Liver (tissue), 9 donors: ENCODE measurements around the gene TMEM218. TPM values are rescaled to one million over a fixed set of nuclear protein-coding genes. Genes with fewer than 3 reads are reported as not detected.
"Not testable (repeated sequence)": the region's sequence is repeated elsewhere in the genome, so short reads cannot be mapped to it uniquely, and the experiment has no call there.

ENCODE experiments used
- DNase-seq: peaks from one replicate; pipeline ENCODE4 v3.0.0-alpha.2; 2017; ENCODE audit warnings: low spot score
- H3K27ac ChIP-seq, 2 donors: one replicate each; pipeline ENCODE4 v1.7.0; 2013; ENCODE audit warnings: inconsistent platforms in 2 of 2, low read length in 2 of 2, control low read depth in 1 of 2, low read depth in 1 of 2, mild to moderate bottlenecking in 1 of 2
- H3K27me3 ChIP-seq, 4 donors: one replicate each; pipeline versions ENCODE4 v1.6.1 to v1.7.0; 2013; ENCODE audit warnings: low read length in 3 of 4, inconsistent platforms in 1 of 4, mild to moderate bottlenecking in 1 of 4, moderate library complexity in 1 of 4; ENCODE audit not compliant: control insufficient read depth in 4 of 4, insufficient read depth in 4 of 4
- H3K36me3 ChIP-seq, 4 donors: one replicate each; pipeline versions ENCODE4 v1.6.1 to v1.7.0; 2013; ENCODE audit warnings: low read length in 3 of 4, mild to moderate bottlenecking in 3 of 4, low read depth in 1 of 4, moderate library complexity in 1 of 4; ENCODE audit not compliant: control insufficient read depth in 4 of 4, insufficient read depth in 3 of 4
- H3K4me1 ChIP-seq, 4 donors: one replicate each; pipeline versions ENCODE4 v1.6.1 to v1.7.0; 2013; ENCODE audit warnings: low read length in 3 of 4, mild to moderate bottlenecking in 3 of 4, moderate library complexity in 1 of 4; ENCODE audit not compliant: control insufficient read depth in 4 of 4, insufficient read depth in 4 of 4
- H3K4me3 ChIP-seq, 3 donors: one replicate each; pipeline versions ENCODE4 v1.6.1 to v1.7.0; 2013; ENCODE audit warnings: low read length in 3 of 3, control low read depth in 1 of 3, low read depth in 1 of 3, mild to moderate bottlenecking in 1 of 3
- H3K9ac ChIP-seq, 2 donors: one replicate each; pipeline ENCODE4 v1.7.0; 2013; ENCODE audit warnings: low read length in 2 of 2, mild to moderate bottlenecking in 2 of 2, moderate library complexity in 2 of 2, control low read depth in 1 of 2, low read depth in 1 of 2
- H3K9me3 ChIP-seq, 4 donors: one replicate each; pipeline versions ENCODE4 v1.6.1 to v1.7.0; 2013; ENCODE audit warnings: low read length in 3 of 4; ENCODE audit not compliant: control insufficient read depth in 4 of 4
- EGR1 ChIP-seq, 2 donors: IDR thresholded peaks; 2 replicates each; pipeline ENCODE4 v1.6.1; 2016 to 2018; ENCODE audit warnings: antibody characterized with exemption in 2 of 2, low read depth in 2 of 2
- FOXA1 ChIP-seq: IDR thresholded peaks from 2 replicates; pipeline ENCODE4 v1.6.1; 2016; ENCODE audit warnings: antibody characterized with exemption
- FOXA2 ChIP-seq: IDR thresholded peaks from 2 replicates; pipeline ENCODE4 v1.6.1; 2016; ENCODE audit warnings: antibody characterized with exemption
- HNF4A ChIP-seq, 2 donors: conservative IDR thresholded peaks; 2 replicates each; pipeline ENCODE4 v1.6.1; 2016; ENCODE audit warnings: antibody characterized with exemption in 2 of 2, mild to moderate bottlenecking in 2 of 2
- NR2F2 ChIP-seq: IDR thresholded peaks from 2 replicates; pipeline ENCODE4 v1.6.1; 2016; ENCODE audit warnings: antibody characterized with exemption
- RAD21 ChIP-seq, 2 donors: IDR thresholded peaks; 2 replicates each; pipeline ENCODE4 v1.6.1; 2016; ENCODE audit warnings: antibody characterized with exemption in 2 of 2, mild to moderate bottlenecking in 2 of 2
- RXRA ChIP-seq, 2 donors: IDR thresholded peaks; 2 replicates each; pipeline ENCODE4 v1.6.1; 2017 to 2018; ENCODE audit warnings: antibody characterized with exemption in 2 of 2, mild to moderate bottlenecking in 1 of 2
- SP1 ChIP-seq: IDR thresholded peaks from 2 replicates; pipeline ENCODE4 v1.6.1; 2018; ENCODE audit warnings: antibody characterized with exemption, mild to moderate bottlenecking
- TAF1 ChIP-seq: conservative IDR thresholded peaks from 2 replicates; pipeline ENCODE4 v1.6.1; 2016; ENCODE audit warnings: antibody characterized with exemption, mild to moderate bottlenecking
- YY1 ChIP-seq: IDR thresholded peaks from 2 replicates; pipeline ENCODE4 v1.6.1; 2016; ENCODE audit warnings: antibody characterized with exemption, mild to moderate bottlenecking
- WGBS: extraction: QIAGEN DNeasy Blood & Tissue Kit; methylation state at CpG from one replicate; pipeline ENCODE4 v1.1.7; 2013; 5-methylcytosine and 5-hydroxymethylcytosine counted together
- polyA plus RNA-seq, 2 donors: library from polyadenylated mRNA; stranded (reverse) in 1 of 2; unstranded in 1 of 2; fragments of 200-250 nt in 1 of 2; fragments of >200 nt in 1 of 2; fragmentation: Nextera tagmentation in 1 of 2; extraction: Ambion mirVana in 1 of 2; gene quantifications; one replicate each; pipeline versions ENCODE4 v1.2.1 to v1.2.3, GENCODE V29; 2013 to 2015
- total RNA-seq, 2 donors: library from RNA; depleted of rRNA; stranded (reverse); fragments of >200 nt; gene quantifications; one replicate each; pipeline ENCODE4 v1.2.3, GENCODE V29; 2014
- TF ChIP-seq, protein P1 (sequence below): IDR thresholded peaks from 2 replicates; pipeline ENCODE4 v1.6.1; 2016; ENCODE audit warnings: antibody characterized with exemption
- TF ChIP-seq, protein P2 (sequence below): IDR thresholded peaks from 2 replicates; pipeline ENCODE4 v1.6.1; 2016; ENCODE audit warnings: antibody characterized with exemption
- TF ChIP-seq, protein P3 (sequence below): IDR thresholded peaks from 2 replicates; pipeline ENCODE4 v1.6.1; 2016; ENCODE audit warnings: antibody characterized with exemption, mild to moderate bottlenecking
- donor health status: healthy.
- donor health status: healthy.
- donor health status: healthy.
- donor health status: healthy.
- donor health status: healthy.

Gene TMEM218
- total and polyA plus RNA-seq, 4 donors = 11.1 to 16.4 (median 14.1) TPM

DNA sequence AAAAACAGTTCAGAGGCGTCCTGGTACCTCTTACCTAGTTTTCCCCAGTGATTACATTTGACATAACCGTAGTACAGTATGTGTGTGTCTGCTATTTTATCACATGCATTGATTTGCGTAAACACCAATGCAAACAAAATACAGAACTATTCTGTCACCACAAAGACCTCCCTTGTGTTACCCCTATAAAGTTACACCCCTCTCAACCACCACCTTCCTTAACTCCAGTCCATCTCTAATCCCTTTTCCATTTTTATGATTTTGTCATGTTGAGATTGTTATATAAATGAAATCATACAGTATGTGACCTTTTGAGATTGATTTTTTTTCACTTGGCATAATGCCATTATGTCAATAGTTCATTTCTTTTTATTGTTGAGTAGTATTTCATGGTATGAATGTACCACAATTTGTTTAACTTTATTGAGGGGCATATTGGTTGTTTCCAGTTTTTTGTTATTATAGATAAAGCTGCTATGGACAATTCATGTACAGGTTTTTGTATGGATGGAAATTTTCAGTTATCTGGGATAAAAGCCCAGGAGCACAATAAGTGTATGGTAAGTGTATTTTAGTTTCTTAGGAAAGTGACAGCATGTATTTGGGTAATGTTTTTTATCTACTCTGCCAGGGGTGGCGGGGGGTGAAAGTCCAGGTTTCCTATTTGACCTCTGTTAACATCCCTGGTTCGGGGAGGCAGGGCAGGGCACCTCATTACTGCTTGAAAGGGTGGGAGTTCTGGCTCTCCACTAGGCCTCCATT lies 54.3 kb downstream of the TMEM218 start:
- H3K36me3 ChIP-seq = no peaks in the 10 kb centered on the region
- H3K27me3 ChIP-seq = no peaks in the 10 kb centered on the region
- H3K4me1 ChIP-seq = no peaks in the 10 kb centered on the region
- H3K9me3 ChIP-seq = no peaks in the 10 kb centered on the region
- H3K27ac ChIP-seq = no peak overlapping the region
- 67% methylated on average over 5 of the region's 5 CpGs for WGBS
- DNase-seq = no peak
- H3K4me3 ChIP-seq = no peak overlapping the region
- TF ChIP-seq FOXA1 (no peak), RXRA (IDR thresholded peaks at IDR 0.05) (peak; percentile 21 to 51), HNF4A (conservative IDR thresholded peaks at IDR 0.05) (peak; percentile 51 to 79), RAD21 (IDR thresholded peaks at IDR 0.05) (no peak)
- TF ChIP-seq, protein P1, sequence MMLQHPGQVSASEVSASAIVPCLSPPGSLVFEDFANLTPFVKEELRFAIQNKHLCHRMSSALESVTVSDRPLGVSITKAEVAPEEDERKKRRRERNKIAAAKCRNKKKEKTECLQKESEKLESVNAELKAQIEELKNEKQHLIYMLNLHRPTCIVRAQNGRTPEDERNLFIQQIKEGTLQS = no peak
- H3K9ac ChIP-seq = no peak overlapping the region

DNA sequence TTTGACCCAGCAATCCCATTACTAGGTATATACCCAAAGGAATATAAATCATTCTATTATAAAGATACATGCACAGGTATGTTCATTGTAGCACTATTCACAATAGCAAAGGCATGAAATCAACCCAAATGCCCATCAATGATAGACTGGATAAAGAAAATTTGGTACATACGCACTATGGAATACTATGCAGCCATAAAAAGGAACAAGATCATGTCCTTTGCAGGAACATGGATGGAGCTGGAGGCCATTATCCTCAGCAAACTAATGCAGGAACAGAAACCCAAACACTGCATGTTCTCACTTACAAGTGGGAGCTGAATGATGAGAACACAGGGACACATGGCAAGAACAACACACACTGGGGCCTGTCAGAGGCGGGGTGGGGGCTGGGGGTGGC lies 55.3 kb downstream of the TMEM218 start:
- not testable (repeated sequence) for DNase-seq, H3K36me3 ChIP-seq, H3K9me3 ChIP-seq, H3K27me3 ChIP-seq, H3K4me3 ChIP-seq, H3K4me1 ChIP-seq, H3K27ac ChIP-seq, H3K9ac ChIP-seq
- 96% methylated on average over 2 of the region's 2 CpGs for WGBS

DNA sequence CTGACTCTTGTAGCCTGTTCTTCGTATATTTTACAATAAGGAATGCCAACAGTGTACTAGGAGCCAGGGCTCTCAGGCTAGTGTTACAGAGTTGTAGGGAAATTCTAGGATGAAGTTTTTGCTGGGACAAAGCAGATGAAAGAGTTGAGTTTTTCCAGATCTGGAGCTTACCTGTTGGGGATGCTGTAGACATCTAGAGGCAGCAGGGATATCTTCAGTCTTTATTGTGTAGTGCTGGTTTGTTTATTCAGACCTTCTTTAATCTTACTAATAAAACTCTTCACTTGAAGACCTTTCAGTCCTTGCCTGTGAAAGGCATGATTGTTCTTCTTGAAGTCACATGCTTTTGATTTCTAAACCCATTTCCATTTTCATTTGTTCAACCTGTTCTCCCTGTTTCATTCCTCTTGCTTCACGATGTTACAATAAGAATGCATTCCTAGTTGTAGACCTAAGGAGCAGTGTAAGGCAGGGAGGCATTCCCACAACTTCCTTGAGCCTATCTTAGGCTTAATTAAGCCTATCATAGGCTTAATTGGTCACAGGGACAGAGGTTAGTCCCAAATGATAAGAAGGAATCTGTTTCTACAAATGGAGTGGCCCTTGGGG lies 56.2 kb downstream of the TMEM218 start:
- H3K36me3 ChIP-seq = no peaks in the 10 kb centered on the region
- no peak for DNase-seq
- TF ChIP-seq EGR1 (IDR thresholded peaks at IDR 0.05; ENCODE audit: low read depth in 2 of 2) = no peak
- TF ChIP-seq RAD21 (IDR thresholded peaks at IDR 0.05) = no peak
- TF ChIP-seq RXRA (IDR thresholded peaks at IDR 0.05) = no peak
- TF ChIP-seq TAF1 = no peak
- no peak for TF ChIP-seq YY1
- no peak for TF ChIP-seq SP1
- TF ChIP-seq, protein P2, sequence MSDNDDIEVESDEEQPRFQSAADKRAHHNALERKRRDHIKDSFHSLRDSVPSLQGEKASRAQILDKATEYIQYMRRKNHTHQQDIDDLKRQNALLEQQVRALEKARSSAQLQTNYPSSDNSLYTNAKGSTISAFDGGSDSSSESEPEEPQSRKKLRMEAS = no peak
- no peak for TF ChIP-seq FOXA2
- TF ChIP-seq NR2F2 = no peak
- TF ChIP-seq, protein P1 = no peak
- TF ChIP-seq, protein P3, sequence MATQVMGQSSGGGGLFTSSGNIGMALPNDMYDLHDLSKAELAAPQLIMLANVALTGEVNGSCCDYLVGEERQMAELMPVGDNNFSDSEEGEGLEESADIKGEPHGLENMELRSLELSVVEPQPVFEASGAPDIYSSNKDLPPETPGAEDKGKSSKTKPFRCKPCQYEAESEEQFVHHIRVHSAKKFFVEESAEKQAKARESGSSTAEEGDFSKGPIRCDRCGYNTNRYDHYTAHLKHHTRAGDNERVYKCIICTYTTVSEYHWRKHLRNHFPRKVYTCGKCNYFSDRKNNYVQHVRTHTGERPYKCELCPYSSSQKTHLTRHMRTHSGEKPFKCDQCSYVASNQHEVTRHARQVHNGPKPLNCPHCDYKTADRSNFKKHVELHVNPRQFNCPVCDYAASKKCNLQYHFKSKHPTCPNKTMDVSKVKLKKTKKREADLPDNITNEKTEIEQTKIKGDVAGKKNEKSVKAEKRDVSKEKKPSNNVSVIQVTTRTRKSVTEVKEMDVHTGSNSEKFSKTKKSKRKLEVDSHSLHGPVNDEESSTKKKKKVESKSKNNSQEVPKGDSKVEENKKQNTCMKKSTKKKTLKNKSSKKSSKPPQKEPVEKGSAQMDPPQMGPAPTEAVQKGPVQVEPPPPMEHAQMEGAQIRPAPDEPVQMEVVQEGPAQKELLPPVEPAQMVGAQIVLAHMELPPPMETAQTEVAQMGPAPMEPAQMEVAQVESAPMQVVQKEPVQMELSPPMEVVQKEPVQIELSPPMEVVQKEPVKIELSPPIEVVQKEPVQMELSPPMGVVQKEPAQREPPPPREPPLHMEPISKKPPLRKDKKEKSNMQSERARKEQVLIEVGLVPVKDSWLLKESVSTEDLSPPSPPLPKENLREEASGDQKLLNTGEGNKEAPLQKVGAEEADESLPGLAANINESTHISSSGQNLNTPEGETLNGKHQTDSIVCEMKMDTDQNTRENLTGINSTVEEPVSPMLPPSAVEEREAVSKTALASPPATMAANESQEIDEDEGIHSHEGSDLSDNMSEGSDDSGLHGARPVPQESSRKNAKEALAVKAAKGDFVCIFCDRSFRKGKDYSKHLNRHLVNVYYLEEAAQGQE = no peak
- no peak overlapping the region for H3K9ac ChIP-seq
- H3K9me3 ChIP-seq = no peaks in the 10 kb centered on the region
- WGBS = 82% methylated on average over 2 of the region's 2 CpGs
- no peaks in the 10 kb centered on the region for H3K4me1 ChIP-seq
- H3K27ac ChIP-seq = no peak overlapping the region
- H3K27me3 ChIP-seq = no peaks in the 10 kb centered on the region
- no peak overlapping the region for H3K4me3 ChIP-seq
